ENCODE measurements around the gene MARK3. TPM values are rescaled to one million over a fixed set of nuclear protein-coding genes. Genes with fewer than 3 reads are reported as not detected.

MARK3 gene
- total RNA-seq, 1 experiment from 2014 or later = 72.5 TPM

- H3K36me3 ChIP-seq (ENCODE audit: control insufficient read depth in 1 of 2, insufficient read depth in 2 of 2, low read length in 2 of 2) = peaks cover 3 to 6% of the 10 kb centered on the region in 2 experiments; a peak in 2 of 4 replicates
- no peaks in the 10 kb centered on the region for H3K4me1 ChIP-seq (ENCODE audit: control insufficient read depth in 1 of 2, insufficient read depth in 2 of 2, low read length in 2 of 2)
- no peaks in the 10 kb centered on the region for H3K9me2 ChIP-seq (ENCODE audit: insufficient read depth)
- no peak overlapping the region for H3K9ac ChIP-seq (ENCODE audit: low read length)
- H3K9me3 ChIP-seq (ENCODE audit: control insufficient read depth in 1 of 2, insufficient read depth in 1 of 2, low read depth in 1 of 2, low read length in 2 of 2) = no peaks in the 10 kb centered on the region
- BruUV-seq (replicated peaks) = no TSS peak
- CTCF ChIA-PET = no interaction called here
- intact Hi-C loops (cut with micrococcal nuclease) = no loop called here
- no peak overlapping the region for H3K4me2 ChIP-seq (ENCODE audit: low read length)
- no peak overlapping the region for H3K27ac ChIP-seq (ENCODE audit: low read depth, low read length)
- POLR2A ChIA-PET = no interaction called here
- no peaks in the 10 kb centered on the region for H3K27me3 ChIP-seq (ENCODE audit: insufficient read depth, low read length)
- RAD21 ChIA-PET (ENCODE audit: low non-redundant PET in 1 of 2, low total read pairs in 2 of 2, uncharacterized antibody in 2 of 2, unreplicated experiment in 2 of 2) = no interaction called here
- H3K79me2 ChIP-seq (ENCODE audit: insufficient read depth, low read length) = peaks cover 85% of the 10 kb centered on the region
- DNase-seq (ENCODE audit: low read depth, low spot score) = no peak
- no peak for ATAC-seq
- no peak overlapping the region for H3K4me3 ChIP-seq (replicated peaks in 1 of 2; ENCODE audit: low read depth in 1 of 2, low read length in 2 of 2)
- no peaks in the 10 kb centered on the region for H4K20me1 ChIP-seq (ENCODE audit: insufficient read depth)
- TF ChIP-seq YY1 (IDR thresholded peaks at IDR 0.05; ENCODE audit: extremely low read depth, insufficient replicate concordance, low read depth, low read length) (no peak), RAD21 (IDR thresholded peaks at IDR 0.05; ENCODE audit: low read depth) (no peak), SIN3A (IDR thresholded peaks at IDR 0.05; ENCODE audit: low read depth) (no peak), JUND (IDR thresholded peaks at IDR 0.05) (no peak), MAX (IDR thresholded peaks at IDR 0.05) (no peak), CTCF (IDR thresholded peaks at IDR 0.05 in 2 of 3, conservative IDR thresholded peaks at IDR 0.05 in 1 of 3; ENCODE audit: borderline replicate concordance in 1 of 3, insufficient read depth in 1 of 3, low read depth in 2 of 3, low read length in 2 of 3) (no peak), ZNF274 (IDR thresholded peaks at IDR 0.05; ENCODE audit: low read depth, low read length) (no peak), ZBTB33 (IDR thresholded peaks at IDR 0.05; ENCODE audit: extremely low read depth, insufficient replicate concordance, low read length) (no peak), SP1 (IDR thresholded peaks at IDR 0.05; ENCODE audit: low read depth) (no peak)
- no peak overlapping the region for H2AFZ ChIP-seq (ENCODE audit: low read depth, low read length, poor library complexity, severe bottlenecking)
Observed at GRCh38 chr14:103442288-103442687, 57.1 kb downstream of the MARK3 start.
